KG1 (cell line): ENCODE data around the gene ABR.
"Not testable (repeated sequence)": the region's sequence is repeated elsewhere in the genome, so short reads cannot be mapped to it uniquely, and the experiment has no call there.

Experiments used
- DNase-seq: peaks from one replicate; lab custom pipeline; 2025; lab: John Stamatoyannopoulos, UW

ABR gene

DNA sequence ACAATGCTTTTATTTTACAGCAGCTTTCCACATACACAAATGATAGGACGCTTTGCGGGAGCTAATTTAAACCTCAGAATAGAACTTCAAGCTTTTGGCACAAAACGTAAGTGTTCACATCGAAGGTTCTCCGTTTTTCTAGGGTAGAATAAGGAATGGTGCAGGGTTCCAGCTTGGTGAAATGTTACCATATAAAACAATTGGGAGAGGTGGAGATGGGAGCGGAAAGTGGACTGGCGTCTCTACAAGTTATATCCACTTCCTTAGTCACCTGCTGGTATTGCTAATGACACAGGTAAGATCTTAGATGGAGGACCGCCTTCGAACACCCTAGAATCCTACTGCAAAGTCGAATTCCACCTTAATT lies 198.5 kb downstream of the ABR start:
- no peak for DNase-seq

DNA sequence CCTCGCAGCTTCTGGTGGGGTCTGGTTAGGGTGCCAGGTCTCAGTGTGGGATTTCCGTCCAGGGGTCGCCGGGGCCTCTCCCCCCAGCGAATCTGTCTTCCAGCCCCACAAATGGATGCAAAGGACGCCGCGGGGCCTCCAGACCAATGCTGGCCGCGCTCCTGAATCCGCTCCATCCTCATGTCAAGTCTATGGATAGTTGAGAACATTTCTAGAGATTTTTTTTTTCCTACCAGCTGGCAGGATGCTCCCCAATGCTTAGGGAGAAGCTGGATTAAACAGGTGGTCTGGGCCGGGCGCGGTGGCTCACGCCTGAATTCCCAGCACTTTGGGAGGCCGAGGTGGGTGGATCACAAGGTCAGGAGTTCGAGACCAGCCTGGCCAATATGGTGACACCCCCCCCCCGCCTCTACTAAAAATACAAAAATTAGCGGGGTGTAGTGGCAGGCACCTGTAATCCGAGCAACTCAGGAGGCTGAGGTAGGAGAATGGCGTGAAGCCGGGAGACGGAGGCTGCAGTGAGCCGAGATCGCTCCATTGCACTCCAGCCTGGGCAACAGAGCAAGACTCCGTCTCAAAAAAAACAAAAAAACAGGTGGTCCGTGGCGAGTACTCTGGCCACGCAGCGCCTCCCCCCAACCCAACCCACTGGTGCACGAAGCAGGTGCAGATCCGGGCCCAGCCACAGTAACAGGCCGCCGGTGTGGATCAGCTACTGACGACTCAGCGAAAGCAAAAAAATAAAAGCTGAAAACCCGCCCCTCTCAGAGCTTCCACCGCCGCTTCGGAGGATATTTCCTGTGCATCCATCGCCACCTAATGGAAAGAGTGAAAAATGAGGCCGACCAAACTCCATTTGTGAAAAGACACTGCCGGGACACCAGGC lies 199.1 kb downstream of the ABR start:
- DNase-seq, result peak; percentile 42

DNA sequence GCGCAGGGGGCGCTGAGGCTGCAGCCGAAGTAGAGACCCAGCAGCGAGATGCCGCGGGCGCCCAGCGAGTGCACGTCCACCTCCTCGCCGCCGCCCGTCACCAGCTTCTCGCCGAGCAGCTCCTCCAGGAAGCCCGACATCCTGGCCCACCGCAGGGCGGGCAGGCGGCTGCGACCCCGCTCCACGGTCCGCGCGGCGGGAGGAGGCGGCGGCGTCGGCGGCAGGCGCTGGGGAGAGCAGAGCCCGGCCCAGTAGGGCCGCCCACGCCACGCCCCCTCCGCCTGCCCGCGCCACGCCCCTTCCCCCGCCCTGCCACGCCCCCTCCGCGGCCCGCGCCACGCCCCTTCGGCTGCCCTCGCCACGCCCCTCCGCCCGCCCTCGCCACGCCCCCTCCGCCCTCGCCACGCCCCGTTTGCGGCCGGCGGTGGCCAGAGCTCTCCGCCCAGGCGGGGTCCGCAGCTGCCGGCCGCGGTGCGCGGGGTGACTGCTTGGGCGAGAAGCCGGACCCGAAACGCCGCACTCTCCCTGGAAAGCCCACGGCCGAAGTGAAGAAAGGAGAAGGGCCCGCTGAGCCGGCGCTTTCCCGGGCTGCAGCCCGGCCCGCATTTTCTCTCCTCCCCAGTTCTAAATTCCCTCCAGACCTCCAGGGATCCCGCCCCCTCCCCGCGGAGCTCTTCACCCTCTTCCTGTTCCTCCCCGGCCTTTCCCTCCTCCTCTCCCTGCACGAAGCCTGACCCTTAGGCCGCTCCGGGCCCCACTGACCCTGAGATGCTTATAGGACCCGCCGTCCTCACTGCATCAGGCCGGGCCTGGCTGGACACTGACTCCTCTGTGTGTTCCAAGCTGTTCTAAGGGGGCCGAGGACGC lies 200.0 kb downstream of the ABR start, which contains the start of gene NXN:
Gene NXN, minus strand, starts transcription at position 238 of the 867 bp plus-strand sequence.
- DNase-seq, result no peak

DNA sequence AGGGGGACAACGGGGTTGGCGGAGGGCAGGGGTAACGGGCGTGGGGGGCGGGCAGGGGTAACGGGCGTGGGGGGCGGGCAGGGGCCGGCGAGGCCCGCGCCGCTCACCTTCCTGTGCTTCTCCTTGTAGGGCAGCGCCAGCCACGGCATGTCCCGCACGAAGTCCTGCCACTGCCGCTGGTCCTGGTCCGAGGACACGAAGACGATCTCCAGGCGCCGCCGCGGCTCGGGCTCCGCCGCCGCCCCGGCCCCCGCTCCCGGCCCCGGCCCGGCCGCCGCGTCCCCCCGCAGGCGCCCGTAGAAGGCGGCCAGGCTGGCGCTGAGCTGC lies 200.6 kb downstream of the ABR start:
- DNase-seq, result no peak

- DNase-seq, result no peak
Measured at GRCh38 chr17:978103-979093, 201.4 kb downstream of the ABR start.

DNA sequence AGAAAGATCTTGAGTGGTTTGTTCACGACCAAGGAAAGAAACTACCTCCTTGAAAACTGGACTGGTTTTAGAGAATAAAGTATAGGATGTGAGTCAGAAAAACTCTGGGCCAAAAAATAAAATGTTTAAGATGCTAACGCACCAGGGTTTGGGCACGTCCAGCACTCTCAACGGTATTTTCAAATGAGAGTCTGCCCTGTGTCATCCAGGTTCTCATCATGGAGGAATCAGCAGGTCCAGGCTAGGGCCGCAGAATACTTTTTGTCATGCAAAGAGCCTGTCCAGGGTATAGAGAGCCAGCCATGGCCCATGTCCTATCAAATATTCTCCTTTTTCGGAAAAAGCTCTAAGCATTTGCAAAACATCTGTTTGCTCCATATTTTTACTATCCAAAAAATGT lies 202.6 kb downstream of the ABR start:
- no peak for DNase-seq

- DNase-seq, result no peak
Measured at GRCh38 chr17:976312-976711, 203.5 kb downstream of the ABR start.

DNA sequence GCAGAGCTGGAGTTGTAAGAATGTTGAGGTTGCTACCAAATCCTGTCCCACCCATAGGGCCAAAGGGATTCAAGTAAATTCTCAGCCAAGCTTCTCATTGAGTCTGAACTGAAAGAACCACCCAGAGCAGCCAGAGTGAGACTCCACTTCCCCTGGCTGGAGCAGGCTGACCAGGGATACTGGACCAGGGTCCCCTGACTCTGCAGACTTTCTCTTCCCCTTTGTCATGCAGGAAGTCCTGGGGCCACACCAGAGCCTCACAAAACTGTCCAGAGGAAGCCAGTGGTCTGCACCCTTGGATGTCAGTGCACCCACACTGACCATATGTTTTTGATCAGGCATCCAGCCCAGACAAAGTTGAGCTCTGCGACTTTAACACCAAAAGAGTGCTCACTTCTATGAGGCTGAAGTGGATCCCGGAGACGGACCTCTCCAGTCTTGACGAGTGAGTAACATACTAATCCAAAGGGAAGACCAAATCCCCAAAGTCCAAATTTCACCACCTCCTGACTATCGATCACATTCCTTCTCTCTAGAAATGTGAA lies 204.3 kb downstream of the ABR start:
- no peak for DNase-seq

DNA sequence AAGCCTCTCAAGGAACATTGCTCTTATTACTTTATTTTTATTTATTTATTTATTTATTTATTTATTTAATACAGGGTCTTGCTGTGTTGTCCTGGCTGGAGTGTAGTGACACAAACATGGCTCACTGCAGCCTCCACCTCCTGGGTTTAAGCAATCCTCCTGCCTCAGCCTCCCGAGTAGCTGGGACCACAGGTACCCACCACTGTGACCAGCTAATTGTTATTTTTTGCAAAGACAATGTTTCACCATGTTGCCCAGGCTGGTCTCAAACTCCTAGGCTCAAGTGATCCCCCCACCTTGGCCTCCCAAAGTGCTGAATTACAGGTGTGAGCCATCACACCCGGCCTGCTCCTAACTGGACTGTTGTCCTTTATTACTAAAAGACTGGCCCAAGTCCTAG lies 205.0 kb downstream of the ABR start:
- DNase-seq, result not testable (repeated sequence)

GRCh38 chr17:973053-973452 lies 206.7 kb downstream of the ABR start:
- no peak for DNase-seq

GRCh38 chr17:971861-972260 lies 207.9 kb downstream of the ABR start:
- DNase-seq, result not testable (repeated sequence)

GRCh38 chr17:970364-970763 lies 209.4 kb downstream of the ABR start:
- DNase-seq, result no peak

DNA sequence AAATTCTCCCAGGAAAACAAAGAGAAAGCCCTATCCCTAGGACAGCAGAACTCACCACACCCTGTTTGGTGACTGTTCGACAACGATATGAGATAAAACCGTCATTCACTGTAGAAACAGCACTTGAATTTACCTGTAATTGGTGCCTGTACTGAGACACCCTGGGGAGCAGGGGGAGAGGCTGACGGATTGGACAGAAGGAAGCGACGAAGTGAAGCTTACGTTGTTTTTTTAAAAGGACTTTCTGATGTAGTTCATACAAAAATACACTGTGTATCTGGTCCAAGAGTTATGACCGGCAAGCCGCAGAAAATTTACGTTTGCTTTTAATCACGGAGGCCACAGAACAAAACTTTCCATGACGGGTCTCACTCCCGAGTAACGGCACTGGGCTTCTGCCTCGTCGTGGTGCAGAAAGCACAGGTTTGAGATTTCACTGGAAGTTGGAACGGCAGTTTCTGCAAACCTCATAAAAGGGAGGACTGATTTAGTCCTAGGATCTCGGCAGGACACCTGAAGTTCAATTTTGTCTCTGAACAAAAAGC lies 209.9 kb downstream of the ABR start:
- DNase-seq, result no peak

DNA sequence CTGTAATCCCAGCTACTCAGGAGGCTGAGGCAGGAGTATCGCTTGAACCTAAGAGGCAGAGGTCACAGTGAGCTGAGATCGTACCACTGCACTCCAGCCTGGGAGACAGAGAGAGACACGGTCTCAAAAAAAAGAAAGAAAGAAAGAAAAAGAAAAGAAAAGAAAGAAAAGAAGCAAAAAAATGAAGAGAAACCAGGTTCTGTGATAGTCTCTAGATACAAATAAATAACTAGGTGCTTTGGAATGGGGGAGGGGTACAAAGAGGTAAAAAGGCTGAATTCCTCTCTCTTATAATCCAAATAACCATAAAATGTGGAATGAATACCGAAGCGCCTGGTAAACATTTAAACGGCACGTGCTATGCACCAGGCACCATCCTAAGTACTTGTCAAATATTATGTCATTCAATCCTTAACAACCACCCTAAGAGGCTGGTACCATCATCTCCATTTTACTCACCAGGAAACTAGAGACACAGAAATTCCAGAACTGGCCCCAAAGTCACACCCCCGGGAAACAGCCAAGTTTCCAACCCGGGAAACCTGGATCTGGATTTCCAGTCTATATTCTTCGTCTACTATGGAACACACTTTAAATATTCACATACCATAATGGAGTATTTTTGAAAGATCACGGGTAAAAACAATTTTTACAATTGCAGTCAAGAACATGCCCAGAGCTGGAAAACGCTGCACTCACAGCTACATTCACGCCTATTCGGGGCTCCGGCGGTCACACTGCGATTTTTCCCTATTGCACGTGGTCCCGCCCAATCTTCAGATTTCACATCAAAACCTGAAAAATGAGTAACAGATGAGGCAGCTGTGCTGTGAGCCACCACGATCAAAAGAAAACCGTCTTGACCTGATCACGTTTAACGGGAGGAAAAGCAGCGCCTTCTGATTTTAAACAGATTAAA lies 210.7 kb downstream of the ABR start:
- no peak for DNase-seq

DNA sequence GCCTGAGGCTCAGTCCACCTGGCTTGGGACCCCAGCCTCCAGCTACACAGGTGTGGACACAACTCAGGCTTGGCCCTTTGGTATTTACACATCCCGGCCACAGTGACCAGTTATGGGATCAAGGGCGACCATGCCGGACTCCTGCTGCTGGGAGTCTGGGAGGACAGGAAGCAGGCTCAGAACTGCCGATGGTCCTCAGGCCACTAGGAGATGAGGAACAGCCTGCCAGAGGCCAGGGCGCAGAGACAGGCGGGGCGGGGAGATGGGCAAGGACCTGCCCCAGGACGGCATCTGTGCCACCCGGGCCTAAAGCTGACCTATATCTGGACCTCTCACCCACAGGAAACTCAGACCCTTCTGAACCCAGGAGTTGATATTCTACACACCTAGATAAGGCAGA lies 212.7 kb downstream of the ABR start:
- DNase-seq, result no peak

GRCh38 chr17:965311-965989 lies 214.3 kb downstream of the ABR start:
- DNase-seq, result no peak

GRCh38 chr17:964876-965275 lies 214.9 kb downstream of the ABR start:
- DNase-seq, result no peak

- no peak for DNase-seq
Measured at GRCh38 chr17:962670-963069, 217.1 kb downstream of the ABR start.

GRCh38 chr17:962166-962565 lies 217.6 kb downstream of the ABR start:
- DNase-seq, result no peak
